Measurements from ENCODE around the gene EEFSEC. TPM values are rescaled to one million over a fixed set of nuclear protein-coding genes. Genes with fewer than 3 reads are reported as not detected.

EEFSEC gene
- total and polyA plus RNA-seq, 2 of the 4 experiments (the other 2 are of a cell fraction) = 4.5 to 9.3 TPM

DNA sequence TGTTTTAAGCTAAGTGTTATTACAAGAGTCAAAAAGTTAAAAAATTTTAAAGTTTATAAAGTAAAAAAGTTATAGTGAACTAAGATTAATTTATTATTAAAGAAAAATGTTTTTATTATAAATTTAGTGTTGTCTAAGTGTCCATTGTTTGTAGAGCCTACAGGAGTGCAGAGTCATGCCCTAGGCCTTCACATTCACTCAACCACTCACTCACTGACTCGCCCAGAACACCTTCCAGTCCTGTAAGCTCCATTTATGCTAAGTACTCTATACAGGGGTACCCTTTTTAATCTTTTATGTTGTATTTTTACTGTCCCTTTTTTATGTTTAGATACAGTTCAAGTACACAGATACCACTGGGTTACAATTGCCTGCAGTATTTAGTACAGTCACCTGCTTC is 37.2 kb downstream of the EEFSEC start:
- no peaks in the 10 kb centered on the region for H3K27me3 ChIP-seq (ENCODE audit: control insufficient read depth, insufficient read depth, low read length)
- DNase-seq = peak; percentile 57
- no peaks in the 10 kb centered on the region for H3K9me3 ChIP-seq (ENCODE audit: control insufficient read depth, insufficient read depth, low read length)
- BruUV-seq (replicated peaks) = no TSS peak
- peak; percentile 53; the same call in 1 of the 2 replicates for ATAC-seq (ENCODE audit: low read depth)
- ChIA-PET CTCF (no interaction called here), POLR2A (ENCODE audit: unreplicated experiment) (no interaction called here)
- H3K9me1 ChIP-seq (ENCODE audit: insufficient read depth, low read length) = peaks cover 11% of the 10 kb centered on the region; the same call in 1 of the 2 replicates
- dilution Hi-C loops (cut with HindIII; ENCODE audit: low sequenced_read_pairs, unreplicated experiment) = no loop called here
- H3K14ac ChIP-seq (replicated peaks; ENCODE audit: low read depth, low read length) = no peak overlapping the region
- no peak overlapping the region for H2BK15ac ChIP-seq (ENCODE audit: low read depth, low read length)
- H3K23ac ChIP-seq (ENCODE audit: low read depth, low read length) = no peak overlapping the region
- H3K79me1 ChIP-seq (ENCODE audit: low read depth in 1 of 2, low read length in 2 of 2) = peaks cover 10 to 22% of the 10 kb centered on the region in 2 experiments; a peak in 3 of 4 replicates
- no peak overlapping the region for H3K18ac ChIP-seq (ENCODE audit: low read depth, low read length)
- H3K36me3 ChIP-seq (ENCODE audit: control insufficient read depth, insufficient read depth, low read length) = no peaks in the 10 kb centered on the region
- no peak overlapping the region for H4K91ac ChIP-seq (ENCODE audit: insufficient read depth, low read depth, low read length)
- peaks cover 6% of the 10 kb centered on the region; the same call in 1 of the 2 replicates for H3K4me1 ChIP-seq (ENCODE audit: control insufficient read depth, insufficient read depth, low read length)
- H2BK5ac ChIP-seq (ENCODE audit: low read depth, low read length, poor library complexity, severe bottlenecking) = no peak overlapping the region
- H3K9ac ChIP-seq (ENCODE audit: low read depth, low read length) = no peak overlapping the region
- H2AFZ ChIP-seq (replicated peaks; ENCODE audit: low read length, poor library complexity) = no peak overlapping the region
- TF ChIP-seq FOS (IDR thresholded peaks at IDR 0.05; ENCODE audit: low read depth, low read length) = no peak
- TF ChIP-seq POLR2A (IDR thresholded peaks at IDR 0.05; ENCODE audit: low read depth, low read length) = no peak
- no peak for TF ChIP-seq CTCF (conservative IDR thresholded peaks at IDR 0.05; ENCODE audit: low read depth, low read length)
- no peak for TF ChIP-seq SMC3 (IDR thresholded peaks at IDR 0.05; ENCODE audit: low read depth, low read length)
- no peak for TF ChIP-seq MAFK (IDR thresholded peaks at IDR 0.05; ENCODE audit: low read depth, low read length)
- no peak for TF ChIP-seq BHLHE40 (IDR thresholded peaks at IDR 0.05; ENCODE audit: low read depth, low read length)
- no peak for TF ChIP-seq MAZ (IDR thresholded peaks at IDR 0.05; ENCODE audit: borderline replicate concordance, low read depth, low read length)
- no peak for TF ChIP-seq CHD1 (IDR thresholded peaks at IDR 0.05; ENCODE audit: low read depth, low read length)
- TF ChIP-seq ELK1 (IDR thresholded peaks at IDR 0.05; ENCODE audit: borderline replicate concordance, low read depth, low read length) = no peak
- TF ChIP-seq USF2 (IDR thresholded peaks at IDR 0.05; ENCODE audit: low read depth, low read length) = no peak
- TF ChIP-seq RFX5 (IDR thresholded peaks at IDR 0.05; ENCODE audit: low read depth, low read length) = no peak
- TF ChIP-seq RCOR1 (IDR thresholded peaks at IDR 0.05; ENCODE audit: insufficient replicate concordance, low read length) = no peak
- TF ChIP-seq CEBPB (IDR thresholded peaks at IDR 0.05; ENCODE audit: low read depth, low read length) = no peak
- no peak for TF ChIP-seq MXI1 (IDR thresholded peaks at IDR 0.05; ENCODE audit: borderline replicate concordance, low read depth, low read length)
- H3K4me2 ChIP-seq (ENCODE audit: low read depth, low read length) = no peak overlapping the region
- peaks cover 8% of the 10 kb centered on the region; the same call in 1 of the 2 replicates for H4K20me1 ChIP-seq (ENCODE audit: insufficient read depth, low read length)
- in situ Hi-C loops (cut with MboI; ENCODE audit: low sequenced_read_pairs) = no loop called here
- H3K4ac ChIP-seq (ENCODE audit: low read depth, low read length) = no peak overlapping the region
- no peak overlapping the region for H4K8ac ChIP-seq (ENCODE audit: low read depth in 2 of 2, low read length in 2 of 2)
- H3K27ac ChIP-seq (ENCODE audit: insufficient read depth, low read length) = no peak overlapping the region
- no peak overlapping the region for H2BK20ac ChIP-seq (ENCODE audit: low read depth, low read length)
- H2AK5ac ChIP-seq (ENCODE audit: low read depth, low read length) = no peak overlapping the region
- no CpG with 5 or more reads among the region's 1 CpG for WGBS, 2 experiments (ENCODE audit: extremely low coverage in 2 of 2, insufficient read length in 1 of 2)
- intact Hi-C loops (cut with micrococcal nuclease) = no loop called here
- no peak overlapping the region for H3K56ac ChIP-seq (ENCODE audit: extremely low read depth, insufficient read depth, low read length)
- no peak overlapping the region for H2BK120ac ChIP-seq (ENCODE audit: low read depth, low read length)
- no peak overlapping the region for H2AK9ac ChIP-seq (replicated peaks; ENCODE audit: low read depth, low read length, poor library complexity)
- no peak overlapping the region for H3K4me3 ChIP-seq (ENCODE audit: insufficient read depth, low read depth, low read length)
- H4K5ac ChIP-seq (ENCODE audit: low read depth, low read length) = no peak overlapping the region
